Measurements from ENCODE around the gene IFT74. TPM values are rescaled to one million over a fixed set of nuclear protein-coding genes. Genes with fewer than 3 reads are reported as not detected.

IFT74 gene
- total RNA-seq, 1 experiment from 2014 or later = 17.8 TPM

GRCh38 chr9:26975728-26976707, 19.8 kb downstream of the IFT74 start:
- H3K79me2 ChIP-seq (ENCODE audit: low read depth) = no peaks in the 10 kb centered on the region
- ChIA-PET POLR2A (ENCODE audit: unreplicated experiment) (no interaction called here), CTCF (no interaction called here)
- TF ChIP-seq EZH2 (IDR thresholded peaks at IDR 0.05; ENCODE audit: low read depth) (no peak), CTCF (conservative IDR thresholded peaks at IDR 0.05) (peak; percentile 36; the same call in 1 of the 2 replicates)
- H3K4me3 ChIP-seq = no peak overlapping the region
- H3K27me3 ChIP-seq (ENCODE audit: insufficient read depth, low read depth) = no peaks in the 10 kb centered on the region
- H3K9me2 ChIP-seq (ENCODE audit: insufficient read depth) = no peaks in the 10 kb centered on the region
- no peaks in the 10 kb centered on the region for H4K20me1 ChIP-seq (ENCODE audit: insufficient read depth)
- no peaks in the 10 kb centered on the region for H3K36me3 ChIP-seq (ENCODE audit: low read depth)
- no peaks in the 10 kb centered on the region for H3K4me1 ChIP-seq (replicated peaks; ENCODE audit: insufficient read depth)
- no peaks in the 10 kb centered on the region for H3K9me3 ChIP-seq (ENCODE audit: insufficient read depth, low read depth)
- DNase-seq = peak in 1 of 2 experiments; percentile 10
- intact Hi-C loops (cut with micrococcal nuclease; ENCODE audit: unreplicated experiment) = no loop called here
- no TSS peak for BruUV-seq (replicated peaks)
- no peak overlapping the region for H3K4me2 ChIP-seq
- H2AFZ ChIP-seq = no peak overlapping the region
- no peak overlapping the region for H3K27ac ChIP-seq
- no peaks in the 10 kb centered on the region for H3F3A ChIP-seq (ENCODE audit: insufficient read depth, low read depth)

- Histone ChIP-seq H3K9me2 (ENCODE audit: insufficient read depth) (no peaks in the 10 kb centered on the region), H3K4me3 (no peak overlapping the region), H3K27ac (no peak overlapping the region), H2AFZ (no peak overlapping the region), H4K20me1 (ENCODE audit: insufficient read depth) (no peaks in the 10 kb centered on the region), H3K4me1 (replicated peaks; ENCODE audit: insufficient read depth) (no peaks in the 10 kb centered on the region), H3K9me3 (ENCODE audit: insufficient read depth, low read depth) (no peaks in the 10 kb centered on the region), H3K4me2 (no peak overlapping the region), H3K36me3 (ENCODE audit: low read depth) (no peaks in the 10 kb centered on the region), H3F3A (ENCODE audit: insufficient read depth, low read depth) (no peaks in the 10 kb centered on the region), H3K27me3 (ENCODE audit: insufficient read depth, low read depth) (no peaks in the 10 kb centered on the region), H3K79me2 (ENCODE audit: low read depth) (no peaks in the 10 kb centered on the region)
- POLR2A ChIA-PET (ENCODE audit: unreplicated experiment) = no interaction called here
- no peak for TF ChIP-seq CTCF (conservative IDR thresholded peaks at IDR 0.05)
- no peak for TF ChIP-seq EZH2 (IDR thresholded peaks at IDR 0.05; ENCODE audit: low read depth)
- intact Hi-C loops (cut with micrococcal nuclease; ENCODE audit: unreplicated experiment) = no loop called here
- no TSS peak for BruUV-seq (replicated peaks)
- CTCF ChIA-PET = no interaction called here
- no peak for DNase-seq
Measured at GRCh38 chr9:26983340-26983739, 27.1 kb downstream of the IFT74 start.

DNA sequence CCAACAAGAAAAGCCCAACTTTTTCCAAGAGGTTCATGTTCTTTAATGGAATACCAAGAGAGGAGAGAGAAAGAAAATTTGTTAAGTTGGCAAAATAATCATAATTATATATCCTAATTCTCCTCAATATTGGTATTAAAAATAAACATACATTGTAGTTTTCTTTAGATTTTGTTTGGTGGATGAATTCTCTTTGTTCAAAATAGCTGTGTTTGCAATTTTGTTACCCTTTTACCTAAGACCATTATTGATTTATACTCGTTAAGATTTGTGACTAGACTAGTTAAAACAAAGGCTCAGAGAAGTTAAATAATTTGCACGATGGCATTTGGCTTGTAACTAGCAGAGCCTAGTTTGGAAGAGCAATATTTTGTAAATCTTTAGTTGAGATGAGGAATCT, 39.6 kb downstream of the IFT74 start:
- Histone ChIP-seq H3K9me2 (ENCODE audit: insufficient read depth) (no peaks in the 10 kb centered on the region), H3K79me2 (ENCODE audit: low read depth) (no peaks in the 10 kb centered on the region), H3F3A (ENCODE audit: insufficient read depth, low read depth) (no peaks in the 10 kb centered on the region), H3K9me3 (ENCODE audit: insufficient read depth, low read depth) (no peaks in the 10 kb centered on the region), H3K36me3 (ENCODE audit: low read depth) (no peaks in the 10 kb centered on the region), H2AFZ (no peak overlapping the region), H3K4me2 (no peak overlapping the region), H3K4me3 (no peak overlapping the region), H3K27me3 (ENCODE audit: insufficient read depth, low read depth) (no peaks in the 10 kb centered on the region), H4K20me1 (ENCODE audit: insufficient read depth) (no peaks in the 10 kb centered on the region), H3K27ac (no peak overlapping the region), H3K4me1 (replicated peaks; ENCODE audit: insufficient read depth) (no peaks in the 10 kb centered on the region)
- POLR2A ChIA-PET (ENCODE audit: unreplicated experiment) = no interaction called here
- CTCF ChIA-PET = no interaction called here
- TF ChIP-seq CTCF (conservative IDR thresholded peaks at IDR 0.05) (no peak), EZH2 (IDR thresholded peaks at IDR 0.05; ENCODE audit: low read depth) (no peak)
- intact Hi-C loops (cut with micrococcal nuclease; ENCODE audit: unreplicated experiment) = no loop called here
- no TSS peak for BruUV-seq (replicated peaks)
- DNase-seq = no peak

Measured in PC-9 (cell line).